Effector memory CD4-positive, alpha-beta T cell (primary cell): ENCODE data around the gene FBXO34.
"Not testable (repeated sequence)": the region's sequence is repeated elsewhere in the genome, so short reads cannot be mapped to it uniquely, and the experiment has no call there.

Source experiments
- DNase-seq, 3 donors: peaks; one replicate each; pipeline ENCODE4 v3.0.0-alpha.2; 2020
- H3K27ac ChIP-seq: 2 replicates; pipeline ENCODE4 v1.7.0; 2013; ENCODE audit warnings: mild to moderate bottlenecking, low read length, moderate library complexity; ENCODE audit not compliant: insufficient read depth, poor library complexity, severe bottlenecking
- H3K27me3 ChIP-seq: replicated peaks from 2 replicates; pipeline ENCODE4 v1.7.0; 2013; ENCODE audit warnings: mild to moderate bottlenecking, low read length; ENCODE audit not compliant: insufficient read depth, control insufficient read depth, poor library complexity, severe bottlenecking
- H3K36me3 ChIP-seq: 2 replicates; pipeline ENCODE4 v1.7.0; 2013; ENCODE audit warnings: mild to moderate bottlenecking, low read length, moderate library complexity; ENCODE audit not compliant: control insufficient read depth, insufficient read depth
- H3K4me1 ChIP-seq: 2 replicates; pipeline ENCODE4 v1.7.0; 2013; ENCODE audit warnings: low read length, mild to moderate bottlenecking; ENCODE audit not compliant: control insufficient read depth, insufficient read depth, poor library complexity, severe bottlenecking
- H3K4me3 ChIP-seq: 2 replicates; pipeline ENCODE4 v1.7.0; 2013; ENCODE audit warnings: low read length, low read depth, mild to moderate bottlenecking; ENCODE audit not compliant: insufficient read depth, poor library complexity, severe bottlenecking
- H3K9me3 ChIP-seq: 2 replicates; pipeline ENCODE4 v1.7.0; 2013; ENCODE audit warnings: mild to moderate bottlenecking, low read length, moderate library complexity; ENCODE audit not compliant: control insufficient read depth

Gene FBXO34

GRCh38 chr14:55306938-55307589, 35.8 kb downstream of the FBXO34 start:
- H3K4me1 ChIP-seq: no peaks in the 10 kb centered on the region
- H3K4me3 ChIP-seq: no peak overlapping the region
- no peaks in the 10 kb centered on the region for H3K27me3 ChIP-seq
- DNase-seq: no peak
- no peaks in the 10 kb centered on the region for H3K36me3 ChIP-seq
- no peak overlapping the region for H3K27ac ChIP-seq
- H3K9me3 ChIP-seq: peaks cover 2% of the 10 kb centered on the region

GRCh38 chr14:55309154-55309553, 37.9 kb downstream of the FBXO34 start:
- H3K9me3 ChIP-seq: peaks cover 7% of the 10 kb centered on the region
- H3K27me3 ChIP-seq: no peaks in the 10 kb centered on the region
- no peak for DNase-seq
- no peaks in the 10 kb centered on the region for H3K36me3 ChIP-seq
- H3K27ac ChIP-seq: no peak overlapping the region
- no peak overlapping the region for H3K4me3 ChIP-seq
- H3K4me1 ChIP-seq: no peaks in the 10 kb centered on the region

- H3K27ac ChIP-seq: no peak overlapping the region
Observed at GRCh38 chr14:55309761-55310365, 38.6 kb downstream of the FBXO34 start.

GRCh38 chr14:55312379-55313030, 41.3 kb downstream of the FBXO34 start:
- H3K27me3 ChIP-seq, H3K36me3 ChIP-seq, H3K9me3 ChIP-seq, DNase-seq, H3K4me1 ChIP-seq, H3K27ac ChIP-seq, H3K4me3 ChIP-seq: not testable (repeated sequence)

More at GRCh38 chr14:55309761-55310365, 38.6 kb downstream of the FBXO34 start:
- no peaks in the 10 kb centered on the region for H3K27me3 ChIP-seq
- no peak overlapping the region for H3K4me3 ChIP-seq
- no peak for DNase-seq
- H3K36me3 ChIP-seq: no peaks in the 10 kb centered on the region
- peaks cover 7% of the 10 kb centered on the region for H3K9me3 ChIP-seq
- no peaks in the 10 kb centered on the region for H3K4me1 ChIP-seq

GRCh38 chr14:55313480-55313879, 42.3 kb downstream of the FBXO34 start:
- peaks cover 7% of the 10 kb centered on the region for H3K9me3 ChIP-seq
- H3K4me1 ChIP-seq: no peaks in the 10 kb centered on the region
- H3K27me3 ChIP-seq: no peaks in the 10 kb centered on the region
- H3K36me3 ChIP-seq: no peaks in the 10 kb centered on the region
- no peak overlapping the region for H3K27ac ChIP-seq
- DNase-seq: no peak
- H3K4me3 ChIP-seq: no peak overlapping the region

- peaks cover 7% of the 10 kb centered on the region for H3K9me3 ChIP-seq
- no peaks in the 10 kb centered on the region for H3K4me1 ChIP-seq
- no peak overlapping the region for H3K4me3 ChIP-seq
- H3K36me3 ChIP-seq: no peaks in the 10 kb centered on the region
- DNase-seq: no peak
- no peaks in the 10 kb centered on the region for H3K27me3 ChIP-seq
- no peak overlapping the region for H3K27ac ChIP-seq
Observed at GRCh38 chr14:55314449-55314848, 43.2 kb downstream of the FBXO34 start.

GRCh38 chr14:55316564-55316963, 45.3 kb downstream of the FBXO34 start:
- H3K27ac ChIP-seq: no peak overlapping the region
- H3K36me3 ChIP-seq: no peaks in the 10 kb centered on the region
- H3K4me1 ChIP-seq: no peaks in the 10 kb centered on the region

GRCh38 chr14:55317542-55318306, 46.5 kb downstream of the FBXO34 start:
- Histone ChIP-seq H3K27ac (no peak overlapping the region), H3K27me3 (no peaks in the 10 kb centered on the region), H3K4me3 (no peak overlapping the region), H3K4me1 (no peaks in the 10 kb centered on the region), H3K9me3 (no peaks in the 10 kb centered on the region), H3K36me3 (no peaks in the 10 kb centered on the region)
- DNase-seq: no peak

More at GRCh38 chr14:55316564-55316963, 45.3 kb downstream of the FBXO34 start:
- no peaks in the 10 kb centered on the region for H3K27me3 ChIP-seq
- no peak for DNase-seq
- peaks cover 7% of the 10 kb centered on the region for H3K9me3 ChIP-seq
- H3K4me3 ChIP-seq: no peak overlapping the region

- H3K36me3 ChIP-seq: no peaks in the 10 kb centered on the region
- no peaks in the 10 kb centered on the region for H3K4me1 ChIP-seq
- H3K27me3 ChIP-seq: no peaks in the 10 kb centered on the region
- no peak overlapping the region for H3K27ac ChIP-seq
- DNase-seq: no peak
- H3K4me3 ChIP-seq: no peak overlapping the region
- no peaks in the 10 kb centered on the region for H3K9me3 ChIP-seq
Observed at GRCh38 chr14:55318694-55319093, 47.5 kb downstream of the FBXO34 start.
